Measurements from ENCODE around the gene GOLGA8R. TPM values are rescaled to one million over a fixed set of nuclear protein-coding genes. Genes with fewer than 3 reads are reported as not detected.
"Not testable (repeated sequence)": the region's sequence is repeated elsewhere in the genome, so short reads cannot be mapped to it uniquely, and the experiment has no call there.

The GOLGA8R gene
- 0.81 and 1.2 TPM in 2 replicates for total RNA-seq (2014; rRNA removed; shearing (Covaris generic))
- polyA plus RNA-seq (2014; cell fraction: nucleus; rRNA removed): 4.9 and 8.6 TPM in 2 replicates

DNA sequence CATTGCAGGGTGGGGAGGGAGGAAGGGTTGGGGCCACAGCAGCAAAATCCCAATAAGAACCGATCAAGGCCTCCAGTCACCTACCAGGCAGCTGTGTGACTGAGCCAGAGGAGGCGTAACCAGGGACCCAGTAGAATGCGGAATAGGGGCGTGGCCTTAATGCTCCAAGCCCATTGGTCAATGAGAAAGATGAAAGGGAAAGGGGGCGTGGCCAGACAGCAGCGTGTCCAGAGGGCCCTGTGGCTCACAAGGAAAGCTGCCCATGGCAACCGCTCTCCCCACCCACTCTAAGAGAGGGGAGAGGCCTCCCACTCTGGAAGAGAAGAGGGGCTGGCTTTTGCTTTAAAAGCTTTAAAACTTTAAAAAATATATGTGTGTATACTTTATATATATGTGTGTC, at the start of gene GOLGA8R:
Gene GOLGA8R, minus strand, starts transcription at position 101 of the 400 bp plus-strand sequence. Its CDS starts 98 bp downstream, at position 3.
- DNase-seq (ENCODE audit: extremely low read depth, low read depth): not testable (repeated sequence)

DNA sequence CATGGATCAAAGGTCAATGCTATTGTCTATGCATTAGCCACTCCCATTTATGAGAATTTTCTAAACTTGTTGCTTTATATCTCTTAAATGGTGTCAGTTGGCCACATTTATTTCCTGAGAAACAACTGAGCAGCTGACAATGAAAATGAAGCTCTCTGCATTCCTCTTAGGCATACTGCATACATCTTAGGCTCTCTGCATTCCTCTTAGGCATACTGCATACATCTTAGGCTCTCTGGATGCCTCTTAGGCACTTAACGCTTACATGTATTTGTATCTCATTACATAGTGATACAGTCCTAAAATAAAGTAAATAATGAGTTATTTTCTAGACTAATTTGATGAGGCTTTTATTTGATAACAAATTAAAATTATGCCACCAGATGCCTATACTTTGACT, 49.8 kb upstream of the GOLGA8R start:
- not testable (repeated sequence) for DNase-seq (ENCODE audit: extremely low read depth, low read depth)

- not testable (repeated sequence) for DNase-seq (ENCODE audit: extremely low read depth, low read depth)
These were observed 48.1 kb upstream of the GOLGA8R start for GRCh38 chr15:30462176-30462575.

GRCh38 chr15:30452702-30453101, 38.6 kb upstream of the GOLGA8R start:
- DNase-seq (ENCODE audit: extremely low read depth, low read depth): not testable (repeated sequence)

- DNase-seq (ENCODE audit: extremely low read depth, low read depth): not testable (repeated sequence)
These were observed 24.3 kb upstream of the GOLGA8R start for GRCh38 chr15:30438348-30438747.

- DNase-seq (ENCODE audit: extremely low read depth, low read depth): not testable (repeated sequence)
These were observed 21.8 kb upstream of the GOLGA8R start for GRCh38 chr15:30435878-30436277.

DNA sequence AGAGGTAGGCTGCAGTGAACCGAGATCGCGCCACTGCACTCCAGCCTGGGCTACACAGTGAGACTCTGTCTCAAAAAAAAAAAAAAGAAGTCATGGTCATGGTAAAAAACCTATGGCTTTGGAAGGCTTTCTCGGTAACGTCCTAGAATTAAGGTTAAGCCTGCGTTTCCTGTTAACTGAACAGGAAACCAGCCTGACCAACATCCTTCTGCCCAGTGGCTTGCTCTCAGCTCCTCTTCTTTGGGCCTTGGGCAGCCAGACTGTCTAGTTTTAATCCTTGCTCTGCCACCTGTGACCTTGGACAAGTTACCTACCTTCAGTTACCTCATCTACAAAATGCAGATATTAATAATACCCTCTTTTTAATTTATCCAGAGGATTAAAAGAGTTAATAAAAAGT, 6.7 kb upstream of the GOLGA8R start:
- DNase-seq (ENCODE audit: extremely low read depth, low read depth): not testable (repeated sequence)

GRCh38 chr15:30407636-30408035, 6.4 kb downstream of the GOLGA8R start:
- not testable (repeated sequence) for DNase-seq (ENCODE audit: extremely low read depth, low read depth)

- DNase-seq (ENCODE audit: extremely low read depth, low read depth): not testable (repeated sequence)
These were observed 15.1 kb downstream of the GOLGA8R start for GRCh38 chr15:30398988-30399387.

GRCh38 chr15:30393664-30393991, 20.4 kb downstream of the GOLGA8R start:
- DNase-seq (ENCODE audit: extremely low read depth, low read depth): not testable (repeated sequence)

- DNase-seq (ENCODE audit: extremely low read depth, low read depth): not testable (repeated sequence)
These were observed 21.0 kb downstream of the GOLGA8R start, which contains the start of gene CHRFAM7A for GRCh38 chr15:30392766-30393663. Gene CHRFAM7A, minus strand, starts transcription at chr15:30393540. Its CDS starts 10,189 bp downstream, at chr15:30383351.

DNA sequence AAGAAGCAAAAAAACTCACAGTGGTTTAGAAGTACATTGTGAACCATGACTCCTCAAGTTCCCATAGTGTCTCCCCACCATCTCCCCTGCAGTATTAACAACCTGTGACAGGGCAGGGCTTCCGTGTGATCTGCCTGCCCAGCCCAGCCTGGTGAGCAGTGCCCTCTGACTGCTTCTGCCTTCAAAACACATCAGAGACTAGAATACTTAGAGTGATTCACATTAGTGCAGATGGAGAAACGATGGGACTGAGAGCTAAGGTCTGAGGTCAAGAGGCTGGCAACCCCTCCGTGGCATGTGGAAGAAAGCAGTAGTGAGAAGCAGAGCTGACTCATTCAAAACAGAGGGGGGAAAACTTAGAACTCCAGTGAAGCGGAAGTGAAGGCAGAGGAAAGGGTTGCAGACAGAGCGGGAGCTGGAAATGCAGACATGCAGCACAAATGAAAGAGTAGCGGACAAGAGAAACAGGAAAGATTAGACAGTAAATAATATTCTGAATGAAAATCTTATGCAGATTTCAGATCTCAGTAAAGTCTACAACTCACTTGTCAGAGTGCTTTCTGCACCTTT, 27.7 kb downstream of the GOLGA8R start:
- DNase-seq (ENCODE audit: extremely low read depth, low read depth): not testable (repeated sequence)

DNA sequence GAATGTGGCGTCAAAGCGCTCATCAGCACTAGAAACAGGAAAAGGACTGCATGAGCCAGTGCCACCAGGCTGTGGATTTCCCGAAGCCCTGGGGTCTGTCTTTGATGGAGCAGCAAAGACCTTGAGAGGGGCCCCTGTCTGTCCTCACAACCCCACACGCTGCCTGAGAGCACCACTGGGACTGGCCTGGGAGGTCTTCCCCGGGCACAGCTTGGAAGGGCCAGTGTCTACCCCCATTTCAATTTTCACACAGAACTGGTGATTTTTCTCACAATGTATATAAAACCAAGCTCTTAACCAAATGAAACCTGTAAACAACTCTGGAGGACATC, 37.0 kb downstream of the GOLGA8R start:
- not testable (repeated sequence) for DNase-seq (ENCODE audit: extremely low read depth, low read depth)

DNA sequence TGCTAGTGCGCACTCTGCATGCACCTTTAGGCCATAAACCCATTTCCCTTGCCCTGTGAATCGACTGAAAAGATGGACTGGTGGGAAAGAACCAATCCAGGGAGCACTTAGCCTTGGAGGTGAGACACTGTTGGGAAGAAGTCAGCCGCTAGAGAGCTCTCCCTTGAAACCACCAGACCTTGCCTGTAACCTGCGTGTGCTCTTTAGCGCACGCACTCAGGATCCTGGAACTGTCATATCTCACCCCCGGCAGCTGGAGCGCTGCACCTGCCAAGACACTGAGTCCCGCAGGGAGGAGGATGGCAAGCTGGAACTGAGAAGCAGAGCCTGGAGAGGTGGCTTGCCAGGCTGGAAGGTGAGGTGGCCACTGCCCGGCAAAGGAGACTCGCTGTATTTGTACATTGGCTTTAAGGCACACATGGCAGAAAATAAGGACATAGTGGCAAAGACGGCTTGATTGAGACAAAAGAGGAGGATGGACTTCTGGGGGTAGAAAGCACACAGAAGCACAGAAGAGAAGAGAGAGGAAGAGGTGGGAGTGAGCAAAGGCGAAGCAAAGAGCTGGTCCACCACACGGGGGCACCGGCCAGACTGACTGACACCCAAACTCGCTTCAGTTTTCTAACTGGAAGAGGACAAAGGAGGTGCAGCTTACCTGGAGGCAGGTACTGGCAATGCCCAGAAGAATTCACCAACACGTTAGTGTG, 37.5 kb downstream of the GOLGA8R start:
- not testable (repeated sequence) for DNase-seq (ENCODE audit: extremely low read depth, low read depth)

DNA sequence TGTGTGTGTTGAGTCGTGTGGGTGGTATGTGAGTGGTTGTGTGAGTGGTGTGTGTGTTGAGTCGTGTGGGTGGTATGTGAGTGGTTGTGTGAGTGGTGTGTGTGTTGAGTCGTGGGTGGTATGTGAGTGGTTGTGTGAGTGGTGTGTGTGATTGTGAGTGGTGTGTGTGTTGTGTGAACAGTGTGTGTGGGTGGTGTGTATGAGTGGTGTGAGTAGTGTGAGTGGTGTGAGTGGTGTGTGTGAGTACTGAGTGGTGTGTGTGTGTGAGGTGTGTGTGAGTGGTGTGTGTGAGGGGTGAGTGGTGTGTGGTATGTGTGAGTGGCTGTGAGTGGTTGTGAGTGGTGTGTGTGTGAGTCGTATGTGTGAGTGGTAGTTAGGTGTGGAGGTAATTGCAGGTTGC, 38.2 kb downstream of the GOLGA8R start:
- not testable (repeated sequence) for DNase-seq (ENCODE audit: extremely low read depth, low read depth)

DNA sequence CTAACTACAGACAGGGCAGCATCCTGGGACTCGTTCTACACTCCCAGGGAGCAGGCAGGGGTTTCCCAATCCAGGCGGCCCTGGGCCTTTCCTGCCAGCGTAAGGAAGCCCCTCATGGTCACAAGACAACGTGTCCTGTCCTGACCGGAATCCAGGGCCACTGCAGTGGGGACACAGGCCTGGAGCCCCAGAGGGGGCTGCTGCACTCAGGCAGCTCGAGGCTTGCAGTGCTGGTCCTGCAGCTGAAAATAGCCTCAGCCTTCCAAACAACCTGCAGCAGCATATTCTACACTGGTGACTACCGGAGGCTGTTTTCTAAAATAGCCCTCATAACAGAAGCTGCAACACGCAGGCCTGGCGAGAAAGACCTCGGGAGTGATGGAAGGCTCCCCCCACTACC, 39.2 kb downstream of the GOLGA8R start:
- DNase-seq (ENCODE audit: extremely low read depth, low read depth): not testable (repeated sequence)

GRCh38 chr15:30368271-30368670, 45.8 kb downstream of the GOLGA8R start:
- DNase-seq (ENCODE audit: extremely low read depth, low read depth): not testable (repeated sequence)

DNA sequence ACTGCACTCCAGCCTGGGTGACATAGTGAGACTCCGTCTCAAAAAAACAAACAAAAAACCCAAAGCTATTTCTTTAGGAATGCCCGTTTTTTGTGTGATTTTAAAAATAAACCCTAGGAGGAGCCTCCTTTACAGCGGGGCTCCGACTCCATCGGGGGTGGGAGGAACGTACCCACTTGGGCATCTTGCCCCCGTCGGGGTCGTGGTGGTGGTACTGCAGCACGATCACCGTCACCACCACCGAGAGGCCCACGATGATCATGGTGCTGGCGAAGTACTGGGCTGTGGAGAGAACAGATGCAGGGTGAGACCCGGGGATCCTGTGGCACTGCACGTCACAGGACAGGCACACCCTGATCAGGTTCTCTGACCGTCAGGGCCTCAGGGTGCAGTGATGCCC, 46.8 kb downstream of the GOLGA8R start:
- not testable (repeated sequence) for DNase-seq (ENCODE audit: extremely low read depth, low read depth)

DNA sequence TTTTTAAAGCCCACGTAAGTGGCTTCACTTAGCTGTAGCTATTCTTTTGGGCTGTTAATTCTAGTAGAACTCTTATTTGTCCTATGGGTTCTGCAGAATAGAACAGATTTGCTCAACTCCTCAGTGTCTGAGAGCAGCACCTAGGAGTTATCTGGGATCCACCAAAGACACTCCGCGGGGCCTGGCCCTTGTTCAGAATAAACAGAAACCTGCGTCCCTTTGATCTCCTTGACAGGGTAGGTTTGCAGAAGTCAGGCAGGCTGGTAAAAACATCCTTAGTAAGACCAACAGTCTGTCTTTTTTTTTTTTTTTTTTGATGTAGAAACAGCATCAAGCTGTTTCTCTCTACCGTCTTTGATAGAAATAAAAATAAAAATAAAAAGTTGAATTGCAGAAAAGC, 52.7 kb downstream of the GOLGA8R start:
- not testable (repeated sequence) for DNase-seq (ENCODE audit: extremely low read depth, low read depth)

DNA sequence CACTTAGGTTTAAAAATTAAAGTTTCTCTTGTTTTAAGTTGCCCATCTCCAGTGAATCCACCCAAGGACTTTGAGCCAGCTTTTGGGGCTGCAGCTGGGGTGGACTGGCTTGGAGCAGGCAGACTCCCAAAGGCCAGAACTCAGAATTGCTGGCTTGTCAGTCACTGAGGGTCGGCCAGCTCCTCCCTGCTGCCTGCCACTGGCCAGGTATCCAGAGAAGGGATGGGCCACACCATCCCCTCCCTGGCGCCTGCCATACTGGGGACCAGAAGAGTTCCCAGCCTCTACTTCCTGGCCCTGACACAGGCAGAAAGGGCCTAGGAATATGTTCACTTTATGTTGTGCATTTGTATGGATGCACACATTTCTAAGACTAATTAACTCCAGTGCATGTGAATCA, 53.1 kb downstream of the GOLGA8R start:
- not testable (repeated sequence) for DNase-seq (ENCODE audit: extremely low read depth, low read depth)

- DNase-seq (ENCODE audit: extremely low read depth, low read depth): not testable (repeated sequence)
These were observed 59.0 kb downstream of the GOLGA8R start for GRCh38 chr15:30355043-30355442.
